RPMI8226 (cell line): Measurements from ENCODE around the gene SCFD1.
"Not testable (repeated sequence)": the region's sequence is repeated elsewhere in the genome, so short reads cannot be mapped to it uniquely, and the experiment has no call there.

Experiments used
- DNase-seq: peaks from one replicate; pipeline ENCODE4 v3.0.0-alpha.2; 2015

Gene SCFD1

GRCh38 chr14:30680776-30681175 lies 58.7 kb downstream of the SCFD1 start:
- DNase-seq, result not testable (repeated sequence)

GRCh38 chr14:30681752-30682355 lies 59.7 kb downstream of the SCFD1 start:
- no peak for DNase-seq

- not testable (repeated sequence) for DNase-seq
These were observed 68.6 kb downstream of the SCFD1 start for GRCh38 chr14:30690487-30691355.

GRCh38 chr14:30691751-30692398 lies 69.8 kb downstream of the SCFD1 start:
- DNase-seq, result no peak

- DNase-seq, result no peak
These were observed 70.5 kb downstream of the SCFD1 start for GRCh38 chr14:30692669-30693068.

GRCh38 chr14:30698463-30698862 lies 76.3 kb downstream of the SCFD1 start:
- DNase-seq, result no peak

GRCh38 chr14:30706704-30707103 lies 84.6 kb downstream of the SCFD1 start:
- no peak for DNase-seq

GRCh38 chr14:30708157-30708556 lies 86.0 kb downstream of the SCFD1 start:
- DNase-seq, result no peak

- DNase-seq, result no peak
These were observed 87.1 kb downstream of the SCFD1 start for GRCh38 chr14:30709201-30709600.

GRCh38 chr14:30710876-30711275 lies 88.8 kb downstream of the SCFD1 start:
- no peak for DNase-seq

- DNase-seq, result no peak
These were observed 97.0 kb downstream of the SCFD1 start for GRCh38 chr14:30719137-30719536.

GRCh38 chr14:30725763-30726162 lies 103.6 kb downstream of the SCFD1 start:
- no peak for DNase-seq

- no peak for DNase-seq
These were observed 106.4 kb downstream of the SCFD1 start for GRCh38 chr14:30728471-30728870.

GRCh38 chr14:30737916-30738315 lies 115.8 kb downstream of the SCFD1 start:
- no peak for DNase-seq

GRCh38 chr14:30738978-30739377 lies 116.9 kb downstream of the SCFD1 start:
- no peak for DNase-seq

GRCh38 chr14:30748343-30748742 lies 126.2 kb downstream of the SCFD1 start:
- no peak for DNase-seq

GRCh38 chr14:30751646-30752416 lies 129.7 kb downstream of the SCFD1 start:
- no peak for DNase-seq

GRCh38 chr14:30753452-30753851 lies 131.3 kb downstream of the SCFD1 start:
- DNase-seq, result no peak

GRCh38 chr14:30754778-30755177 lies 132.7 kb downstream of the SCFD1 start:
- no peak for DNase-seq

- DNase-seq, result no peak
These were observed 134.5 kb downstream of the SCFD1 start for GRCh38 chr14:30756594-30756993.

GRCh38 chr14:30757082-30757481 lies 135.0 kb downstream of the SCFD1 start:
- DNase-seq, result no peak

GRCh38 chr14:30759172-30760125 lies 137.3 kb downstream of the SCFD1 start:
- DNase-seq, result no peak
